SU-DHL-6 (cell line): Measurements from ENCODE around the gene UBR4.

Experiments used
- CTCF ChIP-seq: fragments of 200-600 bp; sonication (generic); IDR thresholded peaks from one replicate; pipeline ENCODE4 v1.5.1; 2017; ENCODE audit warnings: antibody characterized with exemption, mild to moderate bottlenecking, low read length, moderate library complexity; ENCODE audit not compliant: insufficient read depth, poor library complexity, severe bottlenecking
- EZH2phosphoT487 ChIP-seq: fragments of 200-600 bp; sonication (generic), shearing (Covaris generic); conservative IDR thresholded peaks from 2 replicates; pipeline ENCODE4 v1.6.1; 2018; ENCODE audit warnings: mild to moderate bottlenecking, antibody characterized with exemption, low read length, moderate library complexity, mixed read lengths

DNA sequence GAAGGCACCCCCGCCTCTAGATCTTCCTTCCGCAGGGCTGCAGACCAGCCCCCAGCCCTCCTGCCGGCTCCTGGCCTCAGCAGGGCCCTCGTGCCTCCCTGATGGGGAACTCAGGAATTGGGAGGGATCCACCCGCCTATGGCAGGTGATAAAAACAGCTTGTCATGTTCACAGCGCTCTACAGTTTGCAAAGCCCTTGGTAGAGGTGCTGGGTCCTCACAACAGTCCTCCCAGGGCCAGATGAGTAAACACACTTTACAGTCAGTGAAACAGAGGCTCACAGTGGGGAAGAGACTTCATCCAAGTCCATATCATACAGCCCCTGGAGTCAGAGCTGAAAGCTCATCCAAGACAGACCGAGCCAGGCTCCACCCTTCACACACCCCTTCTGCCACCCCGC, 156.6 kb downstream of the UBR4 start:
- no peak for TF ChIP-seq CTCF
- no peak for TF ChIP-seq EZH2phosphoT487
